ENCODE results near the gene PSME2. TPM values are rescaled to one million over a fixed set of nuclear protein-coding genes. Genes with fewer than 3 reads are reported as not detected.

Gene PSME2
- total RNA-seq, 1 experiment from 2014 or later, result 126 TPM

DNA sequence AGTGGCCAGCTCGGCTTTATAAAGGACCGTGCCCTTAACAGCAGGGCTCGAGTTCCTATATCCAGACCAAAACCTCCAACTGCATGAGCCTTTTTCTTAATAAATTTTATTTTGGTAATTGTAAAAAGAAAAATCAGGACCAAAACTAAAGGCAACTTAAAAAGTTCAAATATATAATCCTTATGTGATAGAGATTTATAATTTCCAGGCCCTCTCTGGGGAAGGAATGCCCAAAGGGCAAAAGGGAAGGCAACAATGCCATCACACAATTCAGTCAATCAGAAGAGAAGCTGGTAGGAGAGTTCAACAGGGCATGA, 42.6 kb upstream of the PSME2 start:
- Histone ChIP-seq H2BK15ac (ENCODE audit: low read depth, low read length) (no peak overlapping the region), H2BK12ac (ENCODE audit: insufficient read length, low read depth, low read length) (no peak overlapping the region), H3K23ac (ENCODE audit: insufficient read length, low read depth, low read length) (no peak overlapping the region), H2AFZ (ENCODE audit: low read length) (no peak overlapping the region), H3K4me1 (ENCODE audit: insufficient read depth, low read length) (no peaks in the 10 kb centered on the region; the same call in 1 of the 2 replicates), H3K27ac (ENCODE audit: insufficient read length, low read depth, low read length) (no peak overlapping the region), H2BK5ac (ENCODE audit: insufficient read length, low read length) (no peak overlapping the region), H3K79me2 (ENCODE audit: insufficient read depth, low read length) (no peaks in the 10 kb centered on the region), H2AK5ac (ENCODE audit: insufficient read length, low read length) (no peak overlapping the region), H4K20me1 (ENCODE audit: control insufficient read depth, insufficient read depth, insufficient read length) (no peaks in the 10 kb centered on the region), H3K18ac (ENCODE audit: insufficient read length, low read depth, low read length) (no peak overlapping the region), H3K27me3 (ENCODE audit: insufficient read depth, low read length) (no peaks in the 10 kb centered on the region), H3K14ac (ENCODE audit: insufficient read depth, low read length) (no peak overlapping the region), H2BK120ac (ENCODE audit: low read depth, low read length, poor library complexity, severe bottlenecking) (no peak overlapping the region), H3K9me3 (ENCODE audit: control insufficient read depth, low read depth, low read length) (no peaks in the 10 kb centered on the region), H3K56ac (ENCODE audit: insufficient read length, low read depth, low read length) (no peak overlapping the region), H3T11ph (ENCODE audit: low read length) (no peak overlapping the region), H4K5ac (ENCODE audit: insufficient read length, low read depth, low read length) (no peak overlapping the region), H3K4ac (ENCODE audit: low read depth, low read length) (no peak overlapping the region), H3K23me2 (ENCODE audit: insufficient read length, low read depth, low read length, poor library complexity, severe bottlenecking) (no peaks in the 10 kb centered on the region), H3K4me2 (ENCODE audit: insufficient read depth, insufficient read length, low read length) (no peak overlapping the region), H2BK20ac (ENCODE audit: low read depth, low read length, poor library complexity, severe bottlenecking) (no peak overlapping the region), H3K79me1 (ENCODE audit: insufficient read depth, low read depth, low read length, poor library complexity, severe bottlenecking) (peaks cover 4% of the 10 kb centered on the region), H3K9ac (ENCODE audit: extremely low read depth, insufficient read length, low read length) (no peak overlapping the region), H4K8ac (replicated peaks; ENCODE audit: insufficient read length, low read depth, low read length) (no peak overlapping the region), H4K91ac (ENCODE audit: insufficient read length, low read depth, low read length) (no peak overlapping the region)
- Mint-ChIP-seq H3K4me3 (peak overlapping the region; percentile 94 to 95), H3K9me3 (no peaks in the 10 kb centered on the region), H3K27me3 (ENCODE audit: low read depth) (no peaks in the 10 kb centered on the region), H3K4me1 (peaks cover 15 to 17% of the 10 kb centered on the region in 2 experiments), H3K36me3 (ENCODE audit: insufficient read depth in 1 of 3, low read depth in 3 of 3) (peaks cover 23 to 72% (median 60%) of the 10 kb centered on the region in 3 experiments), H3K27ac (peak overlapping the region in 2 of 3 experiments; percentile 37 to 63; a peak in 4 of 7 replicates)
- TF ChIP-seq CTCF (conservative IDR thresholded peaks at IDR 0.05), result no peak
- WGBS (ENCODE audit: extremely low coverage, insufficient read length, low lambda C conversion rate), result no CpG with 5 or more reads among the region's 3 CpGs
- no peak for DNase-seq
